Liver (tissue), 9 donors: Measurements from ENCODE around the gene MTERF4. TPM values are rescaled to one million over a fixed set of nuclear protein-coding genes. Genes with fewer than 3 reads are reported as not detected.

ENCODE experiments used
- DNase-seq: peaks from one replicate; pipeline ENCODE4 v3.0.0-alpha.2; 2017; ENCODE audit warnings: low spot score
- H3K27ac ChIP-seq, 2 donors: one replicate each; pipeline ENCODE4 v1.7.0; 2013; ENCODE audit warnings: inconsistent platforms in 2 of 2, low read length in 2 of 2, control low read depth in 1 of 2, low read depth in 1 of 2, mild to moderate bottlenecking in 1 of 2
- H3K27me3 ChIP-seq, 4 donors: one replicate each; pipeline versions ENCODE4 v1.6.1 to v1.7.0; 2013; ENCODE audit warnings: low read length in 3 of 4, inconsistent platforms in 1 of 4, mild to moderate bottlenecking in 1 of 4, moderate library complexity in 1 of 4; ENCODE audit not compliant: control insufficient read depth in 4 of 4, insufficient read depth in 4 of 4
- H3K36me3 ChIP-seq, 4 donors: one replicate each; pipeline versions ENCODE4 v1.6.1 to v1.7.0; 2013; ENCODE audit warnings: low read length in 3 of 4, mild to moderate bottlenecking in 3 of 4, low read depth in 1 of 4, moderate library complexity in 1 of 4; ENCODE audit not compliant: control insufficient read depth in 4 of 4, insufficient read depth in 3 of 4
- H3K4me1 ChIP-seq, 4 donors: one replicate each; pipeline versions ENCODE4 v1.6.1 to v1.7.0; 2013; ENCODE audit warnings: low read length in 3 of 4, mild to moderate bottlenecking in 3 of 4, moderate library complexity in 1 of 4; ENCODE audit not compliant: control insufficient read depth in 4 of 4, insufficient read depth in 4 of 4
- H3K4me3 ChIP-seq, 3 donors: one replicate each; pipeline versions ENCODE4 v1.6.1 to v1.7.0; 2013; ENCODE audit warnings: low read length in 3 of 3, control low read depth in 1 of 3, low read depth in 1 of 3, mild to moderate bottlenecking in 1 of 3
- H3K9ac ChIP-seq, 2 donors: one replicate each; pipeline ENCODE4 v1.7.0; 2013; ENCODE audit warnings: low read length in 2 of 2, mild to moderate bottlenecking in 2 of 2, moderate library complexity in 2 of 2, control low read depth in 1 of 2, low read depth in 1 of 2
- H3K9me3 ChIP-seq, 4 donors: one replicate each; pipeline versions ENCODE4 v1.6.1 to v1.7.0; 2013; ENCODE audit warnings: low read length in 3 of 4; ENCODE audit not compliant: control insufficient read depth in 4 of 4
- EGR1 ChIP-seq, 2 donors: IDR thresholded peaks; 2 replicates each; pipeline ENCODE4 v1.6.1; 2016 to 2018; ENCODE audit warnings: antibody characterized with exemption in 2 of 2, low read depth in 2 of 2
- FOXA1 ChIP-seq: IDR thresholded peaks from 2 replicates; pipeline ENCODE4 v1.6.1; 2016; ENCODE audit warnings: antibody characterized with exemption
- JUND ChIP-seq, 2 donors: IDR thresholded peaks; 2 replicates each; pipeline ENCODE4 v1.6.1; 2016; ENCODE audit warnings: antibody characterized with exemption in 2 of 2
- RAD21 ChIP-seq, 2 donors: IDR thresholded peaks; 2 replicates each; pipeline ENCODE4 v1.6.1; 2016; ENCODE audit warnings: antibody characterized with exemption in 2 of 2, mild to moderate bottlenecking in 2 of 2
- SP1 ChIP-seq: IDR thresholded peaks from 2 replicates; pipeline ENCODE4 v1.6.1; 2018; ENCODE audit warnings: antibody characterized with exemption, mild to moderate bottlenecking
- TAF1 ChIP-seq: conservative IDR thresholded peaks from 2 replicates; pipeline ENCODE4 v1.6.1; 2016; ENCODE audit warnings: antibody characterized with exemption, mild to moderate bottlenecking
- WGBS: extraction: QIAGEN DNeasy Blood & Tissue Kit; methylation state at CpG from one replicate; pipeline ENCODE4 v1.1.7; 2013; 5-methylcytosine and 5-hydroxymethylcytosine counted together
- polyA plus RNA-seq, 2 donors: library from polyadenylated mRNA; stranded (reverse) in 1 of 2; unstranded in 1 of 2; fragments of 200-250 nt in 1 of 2; fragments of >200 nt in 1 of 2; fragmentation: Nextera tagmentation in 1 of 2; extraction: Ambion mirVana in 1 of 2; gene quantifications; one replicate each; pipeline versions ENCODE4 v1.2.1 to v1.2.3, GENCODE V29; 2013 to 2015
- total RNA-seq, 2 donors: library from RNA; depleted of rRNA; stranded (reverse); fragments of >200 nt; gene quantifications; one replicate each; pipeline ENCODE4 v1.2.3, GENCODE V29; 2014
- TF ChIP-seq, protein P1 (sequence below): IDR thresholded peaks from 2 replicates; pipeline ENCODE4 v1.6.1; 2016; ENCODE audit warnings: antibody characterized with exemption
- TF ChIP-seq, protein P2 (sequence below): IDR thresholded peaks from 2 replicates; pipeline ENCODE4 v1.6.1; 2016; ENCODE audit warnings: antibody characterized with exemption, mild to moderate bottlenecking
- TF ChIP-seq, protein P3 (sequence below): IDR thresholded peaks from 2 replicates; pipeline ENCODE4 v1.6.1; 2016; ENCODE audit warnings: antibody characterized with exemption
- TF ChIP-seq, protein P4 (sequence below): fragments of 150-350 bp; IDR thresholded peaks from 2 replicates; pipeline ENCODE4 v1.5.1; 2017; ENCODE audit warnings: improper control_type of control experiment, low read depth, low read length; ENCODE audit not compliant: missing input control
- TF ChIP-seq, protein P5 (sequence below): IDR thresholded peaks from 2 replicates; pipeline ENCODE4 v1.6.1; 2016; ENCODE audit warnings: antibody characterized with exemption
- donor health status: healthy.
- donor health status: healthy.
- donor health status: healthy.
- donor health status: healthy.
- donor health status: healthy.

MTERF4 gene
- total and polyA plus RNA-seq, 4 donors, result 13.3 to 36.7 (median 20.3) TPM

DNA sequence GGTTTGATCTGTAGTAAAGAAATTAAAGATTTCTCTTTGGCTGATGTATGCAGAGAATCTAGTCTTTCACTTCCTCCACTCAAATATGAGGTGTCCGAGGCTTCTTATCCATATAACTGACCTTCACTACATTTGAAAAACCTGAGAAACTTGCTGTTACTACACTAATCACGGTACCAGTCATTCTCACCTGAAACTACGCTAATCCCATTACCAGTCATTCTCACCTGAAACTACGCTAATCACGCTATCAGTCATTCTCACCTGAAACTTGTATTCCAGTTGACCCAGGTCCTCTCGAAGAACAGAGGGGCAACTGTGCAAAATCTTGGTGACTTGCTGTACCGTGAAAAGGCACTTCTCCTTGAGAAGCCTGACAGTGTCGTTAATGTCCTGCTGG is 5.1 kb downstream of the MTERF4 start:
- H3K4me1 ChIP-seq, result peaks cover 11 to 37% (median 33%) of the 10 kb centered on the region in 4 donors
- TF ChIP-seq RAD21 (IDR thresholded peaks at IDR 0.05) (no peak), SP1 (no peak), FOXA1 (no peak), TAF1 (no peak), EGR1 (IDR thresholded peaks at IDR 0.05; ENCODE audit: low read depth in 2 of 2) (no peak)
- TF ChIP-seq, protein P1, sequence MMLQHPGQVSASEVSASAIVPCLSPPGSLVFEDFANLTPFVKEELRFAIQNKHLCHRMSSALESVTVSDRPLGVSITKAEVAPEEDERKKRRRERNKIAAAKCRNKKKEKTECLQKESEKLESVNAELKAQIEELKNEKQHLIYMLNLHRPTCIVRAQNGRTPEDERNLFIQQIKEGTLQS, result no peak
- TF ChIP-seq, protein P2, sequence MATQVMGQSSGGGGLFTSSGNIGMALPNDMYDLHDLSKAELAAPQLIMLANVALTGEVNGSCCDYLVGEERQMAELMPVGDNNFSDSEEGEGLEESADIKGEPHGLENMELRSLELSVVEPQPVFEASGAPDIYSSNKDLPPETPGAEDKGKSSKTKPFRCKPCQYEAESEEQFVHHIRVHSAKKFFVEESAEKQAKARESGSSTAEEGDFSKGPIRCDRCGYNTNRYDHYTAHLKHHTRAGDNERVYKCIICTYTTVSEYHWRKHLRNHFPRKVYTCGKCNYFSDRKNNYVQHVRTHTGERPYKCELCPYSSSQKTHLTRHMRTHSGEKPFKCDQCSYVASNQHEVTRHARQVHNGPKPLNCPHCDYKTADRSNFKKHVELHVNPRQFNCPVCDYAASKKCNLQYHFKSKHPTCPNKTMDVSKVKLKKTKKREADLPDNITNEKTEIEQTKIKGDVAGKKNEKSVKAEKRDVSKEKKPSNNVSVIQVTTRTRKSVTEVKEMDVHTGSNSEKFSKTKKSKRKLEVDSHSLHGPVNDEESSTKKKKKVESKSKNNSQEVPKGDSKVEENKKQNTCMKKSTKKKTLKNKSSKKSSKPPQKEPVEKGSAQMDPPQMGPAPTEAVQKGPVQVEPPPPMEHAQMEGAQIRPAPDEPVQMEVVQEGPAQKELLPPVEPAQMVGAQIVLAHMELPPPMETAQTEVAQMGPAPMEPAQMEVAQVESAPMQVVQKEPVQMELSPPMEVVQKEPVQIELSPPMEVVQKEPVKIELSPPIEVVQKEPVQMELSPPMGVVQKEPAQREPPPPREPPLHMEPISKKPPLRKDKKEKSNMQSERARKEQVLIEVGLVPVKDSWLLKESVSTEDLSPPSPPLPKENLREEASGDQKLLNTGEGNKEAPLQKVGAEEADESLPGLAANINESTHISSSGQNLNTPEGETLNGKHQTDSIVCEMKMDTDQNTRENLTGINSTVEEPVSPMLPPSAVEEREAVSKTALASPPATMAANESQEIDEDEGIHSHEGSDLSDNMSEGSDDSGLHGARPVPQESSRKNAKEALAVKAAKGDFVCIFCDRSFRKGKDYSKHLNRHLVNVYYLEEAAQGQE, result no peak
- TF ChIP-seq, protein P3, sequence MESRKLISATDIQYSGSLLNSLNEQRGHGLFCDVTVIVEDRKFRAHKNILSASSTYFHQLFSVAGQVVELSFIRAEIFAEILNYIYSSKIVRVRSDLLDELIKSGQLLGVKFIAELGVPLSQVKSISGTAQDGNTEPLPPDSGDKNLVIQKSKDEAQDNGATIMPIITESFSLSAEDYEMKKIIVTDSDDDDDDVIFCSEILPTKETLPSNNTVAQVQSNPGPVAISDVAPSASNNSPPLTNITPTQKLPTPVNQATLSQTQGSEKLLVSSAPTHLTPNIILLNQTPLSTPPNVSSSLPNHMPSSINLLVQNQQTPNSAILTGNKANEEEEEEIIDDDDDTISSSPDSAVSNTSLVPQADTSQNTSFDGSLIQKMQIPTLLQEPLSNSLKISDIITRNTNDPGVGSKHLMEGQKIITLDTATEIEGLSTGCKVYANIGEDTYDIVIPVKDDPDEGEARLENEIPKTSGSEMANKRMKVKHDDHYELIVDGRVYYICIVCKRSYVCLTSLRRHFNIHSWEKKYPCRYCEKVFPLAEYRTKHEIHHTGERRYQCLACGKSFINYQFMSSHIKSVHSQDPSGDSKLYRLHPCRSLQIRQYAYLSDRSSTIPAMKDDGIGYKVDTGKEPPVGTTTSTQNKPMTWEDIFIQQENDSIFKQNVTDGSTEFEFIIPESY, result no peak
- TF ChIP-seq, protein P4, sequence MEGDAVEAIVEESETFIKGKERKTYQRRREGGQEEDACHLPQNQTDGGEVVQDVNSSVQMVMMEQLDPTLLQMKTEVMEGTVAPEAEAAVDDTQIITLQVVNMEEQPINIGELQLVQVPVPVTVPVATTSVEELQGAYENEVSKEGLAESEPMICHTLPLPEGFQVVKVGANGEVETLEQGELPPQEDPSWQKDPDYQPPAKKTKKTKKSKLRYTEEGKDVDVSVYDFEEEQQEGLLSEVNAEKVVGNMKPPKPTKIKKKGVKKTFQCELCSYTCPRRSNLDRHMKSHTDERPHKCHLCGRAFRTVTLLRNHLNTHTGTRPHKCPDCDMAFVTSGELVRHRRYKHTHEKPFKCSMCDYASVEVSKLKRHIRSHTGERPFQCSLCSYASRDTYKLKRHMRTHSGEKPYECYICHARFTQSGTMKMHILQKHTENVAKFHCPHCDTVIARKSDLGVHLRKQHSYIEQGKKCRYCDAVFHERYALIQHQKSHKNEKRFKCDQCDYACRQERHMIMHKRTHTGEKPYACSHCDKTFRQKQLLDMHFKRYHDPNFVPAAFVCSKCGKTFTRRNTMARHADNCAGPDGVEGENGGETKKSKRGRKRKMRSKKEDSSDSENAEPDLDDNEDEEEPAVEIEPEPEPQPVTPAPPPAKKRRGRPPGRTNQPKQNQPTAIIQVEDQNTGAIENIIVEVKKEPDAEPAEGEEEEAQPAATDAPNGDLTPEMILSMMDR, result no peak
- TF ChIP-seq, protein P5, sequence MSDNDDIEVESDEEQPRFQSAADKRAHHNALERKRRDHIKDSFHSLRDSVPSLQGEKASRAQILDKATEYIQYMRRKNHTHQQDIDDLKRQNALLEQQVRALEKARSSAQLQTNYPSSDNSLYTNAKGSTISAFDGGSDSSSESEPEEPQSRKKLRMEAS, result no peak
- peaks cover 3 to 37% (median 28%) of the 10 kb centered on the region in 4 donors for H3K36me3 ChIP-seq
- H3K9ac ChIP-seq, result no peak overlapping the region
- H3K27ac ChIP-seq, result no peak overlapping the region
- H3K27me3 ChIP-seq, result no peaks in the 10 kb centered on the region
- WGBS, result 97% methylated on average over 8 of the region's 8 CpGs
- DNase-seq, result peak; percentile 5
- H3K4me3 ChIP-seq, result no peak overlapping the region
- H3K9me3 ChIP-seq, result no peaks in the 10 kb centered on the region

DNA sequence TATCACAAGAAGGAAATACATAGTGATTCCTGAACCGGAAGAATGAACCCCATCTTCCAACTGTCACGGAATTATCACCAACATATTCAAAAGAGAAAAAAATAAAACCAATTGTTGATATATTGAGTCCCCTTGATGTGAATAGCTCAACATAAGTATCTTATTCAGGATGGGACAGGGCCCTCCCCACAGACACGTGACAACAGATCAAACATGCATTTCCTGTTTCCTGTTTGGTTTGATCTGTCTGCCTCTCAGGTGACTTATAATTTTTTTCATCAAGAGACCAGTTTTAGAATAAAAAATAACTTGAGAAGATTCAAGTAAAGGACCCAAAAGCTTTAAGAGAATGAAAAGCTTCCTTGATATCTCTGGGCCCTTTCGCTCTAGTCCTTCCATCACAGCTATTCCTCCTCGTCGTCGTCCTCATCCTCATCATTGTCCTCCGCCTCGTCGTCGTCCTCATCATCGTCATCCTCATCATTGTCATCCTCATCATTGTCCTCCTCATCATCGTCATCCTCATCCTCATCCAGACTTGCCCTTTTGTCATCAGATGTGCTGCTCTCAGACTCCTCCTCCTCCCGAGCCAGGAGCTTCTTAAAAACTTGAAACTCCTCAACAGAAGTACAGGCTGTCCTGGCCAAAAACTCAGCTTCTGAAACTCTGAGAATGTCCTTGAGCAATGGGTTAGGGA is 6.3 kb downstream of the MTERF4 start:
- H3K27me3 ChIP-seq, result no peaks in the 10 kb centered on the region
- peaks cover 11 to 29% (median 25%) of the 10 kb centered on the region in 4 donors for H3K4me1 ChIP-seq
- no peak overlapping the region for H3K4me3 ChIP-seq
- no peaks in the 10 kb centered on the region for H3K9me3 ChIP-seq
- no peak overlapping the region for H3K9ac ChIP-seq
- 92% methylated on average over 14 of the region's 14 CpGs for WGBS
- H3K36me3 ChIP-seq, result peaks cover 3 to 43% (median 33%) of the 10 kb centered on the region in 4 donors
- TF ChIP-seq, protein P2, result no peak
- TF ChIP-seq JUND (IDR thresholded peaks at IDR 0.05), result no peak
- no peak for DNase-seq
- H3K27ac ChIP-seq, result no peak overlapping the region
